ENCODE data around the gene ARHGAP42.
"Not testable (repeated sequence)": the region's sequence is repeated elsewhere in the genome, so short reads cannot be mapped to it uniquely, and the experiment has no call there.

The ARHGAP42 gene

GRCh38 chr11:100687054-100687629, at the start of gene ARHGAP42:
Gene ARHGAP42 (plus strand): TSS chr11:100687288. CDS start chr11:100687679, 391 bp downstream.
- DNase-seq = peak in 11 of 14 donors; percentile 8 to 65 (median 47)

GRCh38 chr11:100637706-100638105, 49.4 kb upstream of the ARHGAP42 start:
- DNase-seq = peak in 2 of 14 donors; percentile 29 to 91

GRCh38 chr11:100638648-100639047, 48.4 kb upstream of the ARHGAP42 start:
- no peak for DNase-seq

GRCh38 chr11:100639140-100639539, 47.9 kb upstream of the ARHGAP42 start:
- DNase-seq = peak in 4 of 14 donors; percentile 2 to 12 (median 10)

GRCh38 chr11:100640071-100640470, 47.0 kb upstream of the ARHGAP42 start:
- DNase-seq = no peak

GRCh38 chr11:100640646-100641045, 46.4 kb upstream of the ARHGAP42 start:
- DNase-seq = no peak

GRCh38 chr11:100641456-100641855, 45.6 kb upstream of the ARHGAP42 start:
- DNase-seq = no peak

GRCh38 chr11:100646545-100646944, 40.5 kb upstream of the ARHGAP42 start:
- no peak for DNase-seq

- DNase-seq = no peak
These were observed 39.2 kb upstream of the ARHGAP42 start for GRCh38 chr11:100647861-100648260.

GRCh38 chr11:100663583-100663982, 23.5 kb upstream of the ARHGAP42 start:
- no peak for DNase-seq

GRCh38 chr11:100663996-100664395, 23.1 kb upstream of the ARHGAP42 start:
- DNase-seq = no peak

- not testable (repeated sequence) for DNase-seq
These were observed 20.3 kb upstream of the ARHGAP42 start for GRCh38 chr11:100666816-100667215.

- no peak for DNase-seq
These were observed 19.6 kb upstream of the ARHGAP42 start for GRCh38 chr11:100667449-100667848.

- DNase-seq = no peak
These were observed 16.9 kb upstream of the ARHGAP42 start for GRCh38 chr11:100670140-100670539.

GRCh38 chr11:100671471-100671870, 15.6 kb upstream of the ARHGAP42 start:
- DNase-seq = no peak

GRCh38 chr11:100672498-100673033, 14.5 kb upstream of the ARHGAP42 start:
- no peak for DNase-seq

- DNase-seq = no peak
These were observed 14.0 kb upstream of the ARHGAP42 start for GRCh38 chr11:100673063-100673462.

- DNase-seq = no peak
These were observed 12.9 kb upstream of the ARHGAP42 start for GRCh38 chr11:100674212-100674611.

- no peak for DNase-seq
These were observed 11.9 kb upstream of the ARHGAP42 start for GRCh38 chr11:100675115-100675650.

GRCh38 chr11:100676901-100677300, 10.2 kb upstream of the ARHGAP42 start:
- no peak for DNase-seq

- no peak for DNase-seq
These were observed 9.3 kb upstream of the ARHGAP42 start for GRCh38 chr11:100677796-100678195.

- DNase-seq = peak in 3 of 14 donors; percentile 2 to 16 (median 8)
These were observed 7.0 kb upstream of the ARHGAP42 start for GRCh38 chr11:100680070-100680469.

- peak in 7 of 14 donors; percentile 0 to 30 (median 2) for DNase-seq
These were observed 6.0 kb upstream of the ARHGAP42 start for GRCh38 chr11:100681064-100681502.
